HFFc6 (cell line): ENCODE measurements around the gene SYT8. TPM values are rescaled to one million over a fixed set of nuclear protein-coding genes. Genes with fewer than 3 reads are reported as not detected.

Experiments used
- DNase-seq: peaks from one replicate; pipeline ENCODE4 v3.0.0-alpha.2; 2018
- H3K27ac Mint-ChIP-seq: 2 replicates; pipeline ENCODE4 v1.8.0; 2020; ENCODE audit warnings: mild to moderate bottlenecking, mixed read lengths
- H3K27me3 Mint-ChIP-seq: 2 replicates; pipeline ENCODE4 v1.8.0; 2021; ENCODE audit warnings: mild to moderate bottlenecking, moderate library complexity, mixed read lengths; ENCODE audit not compliant: insufficient read depth
- H3K36me3 Mint-ChIP-seq: 2 replicates; pipeline ENCODE4 v1.8.0; 2021; ENCODE audit warnings: low read depth, mixed read lengths
- H3K4me1 Mint-ChIP-seq: 2 replicates; pipeline ENCODE4 v1.8.0; 2020; ENCODE audit warnings: low read depth, mixed read lengths
- H3K4me3 Mint-ChIP-seq: 2 replicates; pipeline ENCODE4 v1.8.0; 2020; ENCODE audit warnings: mild to moderate bottlenecking, moderate library complexity, mixed read lengths
- H3K9me3 Mint-ChIP-seq: 2 replicates; pipeline ENCODE4 v1.8.0; 2020; ENCODE audit warnings: mild to moderate bottlenecking, mixed read lengths
- CTCF ChIP-seq: fragments of 200-600 bp; sonication (generic); IDR thresholded peaks from 2 replicates; pipeline ENCODE4 v1.5.0; 2021; ENCODE audit warnings: antibody characterized with exemption, mild to moderate bottlenecking
- total RNA-seq, 6 experiments: library from RNA; stranded (reverse); fragmentation: NEBNext Ultra II Directional; extraction: Animal tissue kit (Norgen Biotek cat#: 25700); gene quantifications; 2 replicates in 1 of 6; 3 replicates in 5 of 6; pipeline ENCODE4 v1.2.3, GENCODE V29; 2021

SYT8 gene
- total RNA-seq, 6 experiments from 2014 or later: not detected

GRCh38 chr11:1815311-1815710 lies 19.5 kb upstream of the SYT8 start:
- TF ChIP-seq CTCF: no peak
- peaks cover 3% of the 10 kb centered on the region; the same call in 1 of the 2 replicates for H3K4me1 Mint-ChIP-seq

GRCh38 chr11:1815751-1816150 lies 19.0 kb upstream of the SYT8 start:
- no peak for DNase-seq
- Mint-ChIP-seq H3K4me1 (peaks cover 7% of the 10 kb centered on the region; the same call in 1 of the 2 replicates), H3K27me3 (peaks cover 51% of the 10 kb centered on the region), H3K9me3 (peaks cover 9% of the 10 kb centered on the region), H3K27ac (no peak overlapping the region), H3K4me3 (no peak overlapping the region), H3K36me3 (no peaks in the 10 kb centered on the region)
- no peak for TF ChIP-seq CTCF

More at GRCh38 chr11:1815311-1815710, 19.5 kb upstream of the SYT8 start:
- Mint-ChIP-seq H3K9me3 (peaks cover 9% of the 10 kb centered on the region), H3K27me3 (peaks cover 50% of the 10 kb centered on the region), H3K4me3 (no peak overlapping the region), H3K36me3 (no peaks in the 10 kb centered on the region), H3K27ac (no peak overlapping the region)
- DNase-seq: no peak

- Mint-ChIP-seq H3K4me3 (no peak overlapping the region), H3K36me3 (no peaks in the 10 kb centered on the region), H3K4me1 (peaks cover 7% of the 10 kb centered on the region; the same call in 1 of the 2 replicates), H3K27me3 (peaks cover 39% of the 10 kb centered on the region), H3K9me3 (peaks cover 9% of the 10 kb centered on the region), H3K27ac (no peak overlapping the region)
- DNase-seq: no peak
- no peak for TF ChIP-seq CTCF
Observed at GRCh38 chr11:1817000-1817399, 17.8 kb upstream of the SYT8 start.

GRCh38 chr11:1817511-1817910 lies 17.3 kb upstream of the SYT8 start:
- Mint-ChIP-seq H3K9me3 (peaks cover 4% of the 10 kb centered on the region), H3K27ac (no peak overlapping the region), H3K4me3 (no peak overlapping the region), H3K36me3 (no peaks in the 10 kb centered on the region), H3K27me3 (peaks cover 35% of the 10 kb centered on the region), H3K4me1 (peaks cover 7% of the 10 kb centered on the region; the same call in 1 of the 2 replicates)
- no peak for DNase-seq
- TF ChIP-seq CTCF: no peak

- peaks cover 22% of the 10 kb centered on the region for H3K27me3 Mint-ChIP-seq
- TF ChIP-seq CTCF: no peak
- H3K4me1 Mint-ChIP-seq: peaks cover 7% of the 10 kb centered on the region; the same call in 1 of the 2 replicates
- no peak overlapping the region for H3K4me3 Mint-ChIP-seq
- no peaks in the 10 kb centered on the region for H3K36me3 Mint-ChIP-seq
- H3K27ac Mint-ChIP-seq: no peak overlapping the region
- no peak for DNase-seq
- no peaks in the 10 kb centered on the region; the same call in none of the 2 replicates for H3K9me3 Mint-ChIP-seq
Observed at GRCh38 chr11:1819074-1819473, 15.7 kb upstream of the SYT8 start.
